NCI-H146 treated with DMSO at 0.1 percent for 48 hours (cell line): ENCODE measurements around the gene SAFB.

Experiments used
- DNase-seq: peaks from one replicate; lab custom pipeline; 2025; ENCODE audit not compliant: unreplicated experiment; lab: John Stamatoyannopoulos, UW

SAFB gene

GRCh38 chr19:5664515-5664914 lies 41.6 kb downstream of the SAFB start:
- DNase-seq, result no peak

- DNase-seq, result no peak
Observed at GRCh38 chr19:5665781-5666513, 43.1 kb downstream of the SAFB start.

GRCh38 chr19:5666921-5667610 lies 44.2 kb downstream of the SAFB start:
- no peak for DNase-seq

GRCh38 chr19:5667751-5668271 lies 44.9 kb downstream of the SAFB start:
- no peak for DNase-seq

- no peak for DNase-seq
Observed at GRCh38 chr19:5669212-5669611, 46.3 kb downstream of the SAFB start.

- DNase-seq, result no peak
Observed at GRCh38 chr19:5671600-5671999, 48.7 kb downstream of the SAFB start.

- no peak for DNase-seq
Observed at GRCh38 chr19:5672708-5673459, 50.0 kb downstream of the SAFB start.

GRCh38 chr19:5673752-5674151 lies 50.9 kb downstream of the SAFB start:
- no peak for DNase-seq

- no peak for DNase-seq
Observed at GRCh38 chr19:5674714-5675113, 51.8 kb downstream of the SAFB start.

GRCh38 chr19:5676105-5676771 lies 53.4 kb downstream of the SAFB start:
- DNase-seq, result no peak

- DNase-seq, result no peak
Observed at GRCh38 chr19:5676772-5677105, 53.9 kb downstream of the SAFB start.

- no peak for DNase-seq
Observed at GRCh38 chr19:5677136-5677535, 54.3 kb downstream of the SAFB start.

- DNase-seq, result no peak
Observed at GRCh38 chr19:5677580-5677979, 54.7 kb downstream of the SAFB start.

GRCh38 chr19:5678071-5678718 lies 55.3 kb downstream of the SAFB start:
- DNase-seq, result no peak

- no peak for DNase-seq
Observed at GRCh38 chr19:5679289-5680083, 56.6 kb downstream of the SAFB start.

- no peak for DNase-seq
Observed at GRCh38 chr19:5680084-5680436, 57.2 kb downstream of the SAFB start.

GRCh38 chr19:5680437-5681368 lies 57.8 kb downstream of the SAFB start, which contains the start of the genes HSD11B1L and MICOS13:
TSS of gene HSD11B1L (plus strand) at chr19:5681027. CDS start at chr19:5684833, 3,806 bp downstream.
TSS of gene MICOS13 (minus strand) at chr19:5680516. CDS start at chr19:5680486, 30 bp downstream.
- peak; percentile 87 for DNase-seq

GRCh38 chr19:5681391-5682106 lies 58.7 kb downstream of the SAFB start:
- DNase-seq, result no peak
